DND-41 (cell line): Measurements from ENCODE around the gene UAP1L1.

ENCODE experiments used
- ATAC-seq: fragments of 200-7000 bp; cut with Tn5 transposase; 3 replicates; pipeline ENCODE4 v1.9.1; 2021; ENCODE audit warnings: low read depth; ENCODE audit not compliant: insufficient read depth
- DNase-seq: peaks from one replicate; pipeline ENCODE4 v3.0.0-alpha.2; 2020
- H2AFZ ChIP-seq: 2 replicates; pipeline ENCODE4 v1.6.0; 2012; ENCODE audit warnings: low read depth, low read length
- H3K27ac ChIP-seq: 2 replicates; pipeline ENCODE4 v1.5.1; 2012; ENCODE audit warnings: low read length, inconsistent platforms
- H3K27me3 ChIP-seq: fragments of 200-600 bp; sonication (generic); 2 replicates; pipeline ENCODE4 v1.6.0; 2012; ENCODE audit warnings: low read length, mild to moderate bottlenecking, inconsistent platforms; ENCODE audit not compliant: insufficient read depth, poor library complexity
- H3K36me3 ChIP-seq: 2 replicates; pipeline ENCODE4 v1.5.1; 2012; ENCODE audit warnings: low read length, inconsistent platforms; ENCODE audit not compliant: insufficient read depth
- H3K4me1 ChIP-seq: 2 replicates; pipeline ENCODE4 v1.5.1; 2012; ENCODE audit warnings: mild to moderate bottlenecking, low read length; ENCODE audit not compliant: insufficient read depth
- H3K4me2 ChIP-seq: 2 replicates; pipeline ENCODE4 v1.6.0; 2012; ENCODE audit warnings: mild to moderate bottlenecking, moderate library complexity, low read length, inconsistent platforms; ENCODE audit not compliant: insufficient read depth
- H3K4me3 ChIP-seq, 2 experiments: fragments of 200-600 bp in 1 of 2; shearing (Covaris generic) in 1 of 2; 2 replicates each; pipeline ENCODE4 v1.5.1; 2012 to 2016; ENCODE audit warnings: inconsistent platforms in 2 of 2, low read length in 2 of 2, mild to moderate bottlenecking in 2 of 2, low read depth in 1 of 2, moderate library complexity in 1 of 2
- H3K79me2 ChIP-seq: 2 replicates; pipeline ENCODE4 v1.6.0; 2012; ENCODE audit warnings: low read length, inconsistent platforms; ENCODE audit not compliant: insufficient read depth
- H3K9ac ChIP-seq: 2 replicates; pipeline ENCODE4 v1.6.0; 2012; ENCODE audit warnings: low read depth, mild to moderate bottlenecking, inconsistent platforms, low read length, moderate library complexity
- H3K9me3 ChIP-seq: 2 replicates; pipeline ENCODE4 v1.5.1; 2012; ENCODE audit warnings: low read length, moderate library complexity, mild to moderate bottlenecking, inconsistent platforms; ENCODE audit not compliant: insufficient read depth, severe bottlenecking
- H4K20me1 ChIP-seq: 2 replicates; pipeline ENCODE4 v1.6.0; 2012; ENCODE audit warnings: low read length; ENCODE audit not compliant: insufficient read depth
- CTCF ChIP-seq: IDR thresholded peaks from 2 replicates; pipeline ENCODE4 v1.5.1; 2012; ENCODE audit warnings: borderline replicate concordance, low read length, moderate library complexity, mild to moderate bottlenecking; ENCODE audit not compliant: poor library complexity, severe bottlenecking; ENCODE audit errors: extremely low read depth
- EZH2 ChIP-seq: IDR thresholded peaks from 3 replicates; pipeline ENCODE4 v1.6.1; 2012; ENCODE audit warnings: borderline replicate concordance, low read depth, mild to moderate bottlenecking, moderate library complexity, low read length, inconsistent platforms; ENCODE audit not compliant: severe bottlenecking

The UAP1L1 gene

GRCh38 chr9:137080260-137081122 lies 3.2 kb downstream of the UAP1L1 start:
- DNase-seq (no peak), ATAC-seq (no peak)
- Histone ChIP-seq H3K36me3 (no peaks in the 10 kb centered on the region), H4K20me1 (no peaks in the 10 kb centered on the region), H3K4me3 (no peak overlapping the region), H3K4me2 (no peak overlapping the region), H2AFZ (no peak overlapping the region), H3K27ac (no peak overlapping the region), H3K9me3 (no peaks in the 10 kb centered on the region), H3K4me1 (peaks cover 1% of the 10 kb centered on the region; the same call in 1 of the 2 replicates), H3K79me2 (no peaks in the 10 kb centered on the region), H3K9ac (no peak overlapping the region), H3K27me3 (no peaks in the 10 kb centered on the region)
- TF ChIP-seq EZH2 (no peak), CTCF (no peak)

- Histone ChIP-seq H3K27ac (no peak overlapping the region), H3K79me2 (peaks cover 4% of the 10 kb centered on the region), H3K36me3 (no peaks in the 10 kb centered on the region), H3K9ac (no peak overlapping the region), H4K20me1 (no peaks in the 10 kb centered on the region), H3K4me3 (no peak overlapping the region), H3K4me2 (no peak overlapping the region), H3K9me3 (no peaks in the 10 kb centered on the region), H3K4me1 (peaks cover 10% of the 10 kb centered on the region), H3K27me3 (no peaks in the 10 kb centered on the region), H2AFZ (no peak overlapping the region)
- DNase-seq (no peak), ATAC-seq (no peak)
- TF ChIP-seq EZH2 (no peak), CTCF (no peak)
Measured at GRCh38 chr9:137082222-137082924, 5.1 kb downstream of the UAP1L1 start.

GRCh38 chr9:137082925-137083290 lies 5.6 kb downstream of the UAP1L1 start:
- Histone ChIP-seq H3K4me3 (no peak overlapping the region), H3K36me3 (no peaks in the 10 kb centered on the region), H3K9ac (no peak overlapping the region), H2AFZ (no peak overlapping the region), H3K79me2 (peaks cover 9% of the 10 kb centered on the region), H3K27me3 (no peaks in the 10 kb centered on the region), H3K9me3 (no peaks in the 10 kb centered on the region), H3K4me1 (peaks cover 16% of the 10 kb centered on the region), H3K4me2 (no peak overlapping the region), H4K20me1 (no peaks in the 10 kb centered on the region), H3K27ac (no peak overlapping the region)
- no peak for ATAC-seq
- no peak for DNase-seq
- TF ChIP-seq EZH2 (no peak), CTCF (no peak)
